ENCODE results near the gene ANKS1A.

DNA sequence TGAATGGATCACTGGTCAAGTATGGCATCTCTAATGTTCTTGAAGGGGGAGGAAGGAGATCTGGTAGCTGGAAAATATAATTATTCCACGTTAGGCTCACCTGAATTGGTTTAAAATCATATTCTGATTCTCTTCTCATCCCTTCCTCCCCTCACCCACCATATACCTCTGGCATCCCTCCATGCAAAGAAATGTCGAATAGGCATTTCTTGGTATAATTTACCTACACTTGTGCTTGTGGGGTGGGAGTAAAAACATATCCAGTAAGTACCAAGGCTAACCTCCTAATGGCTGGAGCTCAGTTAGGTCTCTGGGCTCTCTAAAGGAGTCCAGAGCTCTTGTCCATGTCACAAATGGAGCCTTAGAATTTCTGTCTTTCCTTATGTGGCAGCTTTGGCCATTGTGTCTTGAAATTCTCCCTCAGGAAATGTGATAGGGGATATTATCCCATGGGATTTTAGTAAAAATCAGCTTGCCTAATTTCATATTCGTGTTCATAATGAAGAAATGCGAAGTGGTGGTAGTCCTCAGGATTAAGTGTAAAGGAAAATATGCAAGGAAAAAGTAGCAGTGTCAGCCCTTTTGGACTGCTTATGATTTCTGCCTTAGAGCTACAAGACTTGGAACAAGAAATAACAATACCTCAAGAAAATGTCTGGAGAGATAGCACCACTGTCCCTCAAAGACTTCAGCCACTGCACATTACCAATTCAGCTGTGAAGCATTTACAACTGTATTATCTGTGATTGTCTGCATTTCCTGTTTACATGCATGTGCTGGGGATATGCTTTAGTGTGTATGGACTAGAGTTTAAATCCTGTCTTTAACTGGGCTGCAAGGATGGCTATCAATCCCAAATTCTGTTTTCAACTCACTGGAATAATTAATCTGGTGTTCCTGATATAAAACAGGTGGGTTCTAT is 13.5 kb upstream of the ANKS1A start:
- TF ChIP-seq CTCF (IDR thresholded peaks at IDR 0.05; ENCODE audit: poor library complexity) (no peak), EZH2phosphoT487 (IDR thresholded peaks at IDR 0.05; ENCODE audit: low read depth, severe bottlenecking, unreplicated experiment) (no peak)

Data from hepatocyte (in vitro differentiated cells).